Uterus (tissue), 4 donors: ENCODE data around the gene SH2B2. TPM values are rescaled to one million over a fixed set of nuclear protein-coding genes. Genes with fewer than 3 reads are reported as not detected.

Experiments used
- DNase-seq, 2 donors: peaks; one replicate each; pipeline ENCODE4 v3.0.0-alpha.2; 2019 to 2020
- H3K27ac ChIP-seq, 2 donors: fragments of 200-600 bp; sonication (generic); 1 replicate in 1 of 2; 2 replicates in 1 of 2; pipeline ENCODE4 v1.5.1; 2016 to 2018
- H3K27me3 ChIP-seq, 2 donors: fragments of 200-600 bp; sonication (generic); one replicate each; pipeline ENCODE4 v1.5.1; 2018 to 2019; ENCODE audit warnings: control low read depth in 1 of 2
- H3K36me3 ChIP-seq, 2 donors: fragments of 200-600 bp; sonication (generic); one replicate each; pipeline ENCODE4 v1.5.1; 2019; ENCODE audit warnings: control low read depth in 1 of 2
- H3K4me1 ChIP-seq, 2 donors: fragments of 200-600 bp; sonication (generic); one replicate each; pipeline ENCODE4 v1.5.1; 2018 to 2019; ENCODE audit warnings: control low read depth in 1 of 2
- H3K4me3 ChIP-seq, 2 donors: fragments of 200-600 bp; sonication (generic); 1 replicate in 1 of 2; 2 replicates in 1 of 2; pipeline ENCODE4 v1.5.1; 2018 to 2019; ENCODE audit warnings: mild to moderate bottlenecking in 1 of 2
- H3K9me3 ChIP-seq, 2 donors: fragments of 200-600 bp; sonication (generic); one replicate each; pipeline ENCODE4 v1.5.1; 2019; ENCODE audit warnings: control low read depth in 1 of 2
- POLR2A ChIP-seq, 2 donors: fragments of 450-650 bp; IDR thresholded peaks; one replicate each; pipeline ENCODE4 v1.6.1; 2016; ENCODE audit warnings: antibody characterized with exemption in 2 of 2, mild to moderate bottlenecking in 1 of 2, moderate library complexity in 1 of 2
- intact Hi-C: fragments of 100-400 bp; cut with DNase I; formaldehyde crosslinking; loops from one replicate; pipeline ENCODE4 v1.15.1; 2023; ENCODE audit warnings: low total_unique reads
- total RNA-seq, 4 donors: library from RNA; depleted of rRNA in 3 of 4; stranded (reverse); fragments of >200 nt in 3 of 4; gene quantifications; one replicate each; pipeline versions ENCODE4 v1.1.0 to v1.2.4, GENCODE V29; 2014 to 2023
- TF ChIP-seq, protein P1 (sequence below), 4 experiments: fragments of 200-600 bp in 2 of 4; fragments of 450-650 bp in 2 of 4; sonication (generic) in 2 of 4; IDR thresholded peaks; one replicate each; pipeline ENCODE4 v1.5.1; 2016 to 2019; ENCODE audit warnings: antibody characterized with exemption in 4 of 4, mild to moderate bottlenecking in 2 of 4, moderate library complexity in 1 of 4
- donor health status: DM: yes; HTN: yes; CAD: no.

Gene SH2B2
- total RNA-seq, 4 donors from 2014 or later, result 0.77 to 13.8 (median 9.4) TPM; not detected in 1

- TF ChIP-seq POLR2A (IDR thresholded peaks at IDR 0.05), result no peak
- TF ChIP-seq, protein P1, sequence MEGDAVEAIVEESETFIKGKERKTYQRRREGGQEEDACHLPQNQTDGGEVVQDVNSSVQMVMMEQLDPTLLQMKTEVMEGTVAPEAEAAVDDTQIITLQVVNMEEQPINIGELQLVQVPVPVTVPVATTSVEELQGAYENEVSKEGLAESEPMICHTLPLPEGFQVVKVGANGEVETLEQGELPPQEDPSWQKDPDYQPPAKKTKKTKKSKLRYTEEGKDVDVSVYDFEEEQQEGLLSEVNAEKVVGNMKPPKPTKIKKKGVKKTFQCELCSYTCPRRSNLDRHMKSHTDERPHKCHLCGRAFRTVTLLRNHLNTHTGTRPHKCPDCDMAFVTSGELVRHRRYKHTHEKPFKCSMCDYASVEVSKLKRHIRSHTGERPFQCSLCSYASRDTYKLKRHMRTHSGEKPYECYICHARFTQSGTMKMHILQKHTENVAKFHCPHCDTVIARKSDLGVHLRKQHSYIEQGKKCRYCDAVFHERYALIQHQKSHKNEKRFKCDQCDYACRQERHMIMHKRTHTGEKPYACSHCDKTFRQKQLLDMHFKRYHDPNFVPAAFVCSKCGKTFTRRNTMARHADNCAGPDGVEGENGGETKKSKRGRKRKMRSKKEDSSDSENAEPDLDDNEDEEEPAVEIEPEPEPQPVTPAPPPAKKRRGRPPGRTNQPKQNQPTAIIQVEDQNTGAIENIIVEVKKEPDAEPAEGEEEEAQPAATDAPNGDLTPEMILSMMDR (IDR thresholded peaks at IDR 0.05), result no peak
Measured at GRCh38 chr7:102302025-102302424, 15.4 kb downstream of the SH2B2 start.

GRCh38 chr7:102303669-102304422 is 17.2 kb downstream of the SH2B2 start:
- Histone ChIP-seq H3K27ac (no peak overlapping the region), H3K27me3 (no peaks in the 10 kb centered on the region), H3K9me3 (no peaks in the 10 kb centered on the region), H3K36me3 (no peaks in the 10 kb centered on the region), H3K4me3 (no peak overlapping the region), H3K4me1 (no peaks in the 10 kb centered on the region)
- no peak for DNase-seq
- intact Hi-C loops, result no loop called here
- TF ChIP-seq POLR2A (IDR thresholded peaks at IDR 0.05), result no peak
- TF ChIP-seq, protein P1 (IDR thresholded peaks at IDR 0.05), result no peak

More at GRCh38 chr7:102302025-102302424, 15.4 kb downstream of the SH2B2 start:
- no peaks in the 10 kb centered on the region for H3K27me3 ChIP-seq
- intact Hi-C loops, result no loop called here
- no peak overlapping the region for H3K4me3 ChIP-seq
- H3K4me1 ChIP-seq, result no peaks in the 10 kb centered on the region
- no peak overlapping the region for H3K27ac ChIP-seq
- DNase-seq, result no peak
- no peaks in the 10 kb centered on the region for H3K36me3 ChIP-seq
- H3K9me3 ChIP-seq, result no peaks in the 10 kb centered on the region

DNA sequence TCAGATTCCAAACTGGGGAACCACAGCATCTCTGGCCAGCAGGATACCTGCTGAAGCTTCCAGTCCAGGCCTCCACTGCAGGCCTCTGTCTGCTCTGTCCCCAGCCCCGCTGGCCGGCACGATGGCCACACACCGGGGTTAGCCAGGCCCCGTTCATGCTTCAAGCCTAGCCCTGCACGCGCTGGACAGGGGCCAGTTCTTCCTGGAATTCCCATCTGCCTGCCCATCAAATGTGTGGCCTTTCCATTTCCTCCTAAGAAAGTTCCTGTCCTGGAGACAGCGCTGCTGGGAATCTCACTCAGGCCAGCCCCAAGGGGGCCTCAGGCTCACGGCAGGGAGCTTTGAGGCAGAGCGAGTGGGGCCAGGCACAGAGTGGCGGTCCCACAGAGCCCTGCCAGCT is 18.0 kb downstream of the SH2B2 start:
- H3K4me1 ChIP-seq, result no peaks in the 10 kb centered on the region
- H3K4me3 ChIP-seq, result no peak overlapping the region
- TF ChIP-seq, protein P1 (IDR thresholded peaks at IDR 0.05), result no peak
- TF ChIP-seq POLR2A (IDR thresholded peaks at IDR 0.05), result no peak
- no peak overlapping the region for H3K27ac ChIP-seq
- intact Hi-C loops, result no loop called here
- peak in 1 of 2 donors; percentile 45 for DNase-seq
- H3K9me3 ChIP-seq, result no peaks in the 10 kb centered on the region
- no peaks in the 10 kb centered on the region for H3K36me3 ChIP-seq
- H3K27me3 ChIP-seq, result no peaks in the 10 kb centered on the region

GRCh38 chr7:102305414-102306268 is 19.0 kb downstream of the SH2B2 start:
- Histone ChIP-seq H3K27ac (no peak overlapping the region), H3K36me3 (no peaks in the 10 kb centered on the region), H3K4me1 (no peaks in the 10 kb centered on the region), H3K9me3 (no peaks in the 10 kb centered on the region), H3K27me3 (no peaks in the 10 kb centered on the region), H3K4me3 (no peak overlapping the region)
- TF ChIP-seq POLR2A (IDR thresholded peaks at IDR 0.05), result no peak
- TF ChIP-seq, protein P1 (IDR thresholded peaks at IDR 0.05), result no peak
- no peak for DNase-seq
- intact Hi-C loops, result no loop called here
